Endothelial cell of umbilical vein (primary cell): ENCODE results near the gene GP5. TPM values are rescaled to one million over a fixed set of nuclear protein-coding genes. Genes with fewer than 3 reads are reported as not detected.

ENCODE experiments used
- BruUV-seq: library from RNA; stranded (reverse); fragments of 400-500 nt; replicated peaks from 2 replicates; lab custom pipeline; 2021; lab: Mats Ljungman, UMichigan
- CTCF ChIA-PET: fragments of 300-600, 350-600 bp; sonication (Branson Sonifier 250); formaldehyde crosslinking; loops from one replicate; lab custom pipeline; 2021; ENCODE audit warnings: antibody characterized with exemption, inconsistent platforms; lab: Charles Lee
- POLR2A ChIA-PET: fragments of 300-600, 350-600 bp; sonication (Branson Sonifier 250); formaldehyde crosslinking; loops from one replicate; lab custom pipeline; 2021; ENCODE audit warnings: antibody characterized with exemption, inconsistent platforms; lab: Charles Lee
- DNase-seq: peaks from one replicate; pipeline ENCODE4 v3.0.0-alpha.2; 2011; ENCODE audit warnings: low read depth, low spot score
- FAIRE-seq: peaks from 2 replicates; lab custom pipeline; 2011; peaks lifted over from hg19 to GRCh38; lab: Jason Lieb, UNC
- H2AFZ ChIP-seq: 2 replicates; pipeline ENCODE4 v1.6.0; 2012; ENCODE audit warnings: low read depth, low read length, control low read depth, inconsistent platforms
- H3K27ac ChIP-seq: 2 replicates; pipeline ENCODE4 v1.5.1; 2011; ENCODE audit warnings: low read depth, mild to moderate bottlenecking, control low read depth, low read length, moderate library complexity; ENCODE audit not compliant: insufficient read depth
- H3K27me3 ChIP-seq, 2 experiments: 2 replicates each; pipeline versions ENCODE4 v1.6.0 to v1.6.1; 2011; ENCODE audit warnings: low read length in 2 of 2, mixed read lengths in 1 of 2; ENCODE audit not compliant: control insufficient read depth in 2 of 2, insufficient read depth in 2 of 2
- H3K36me3 ChIP-seq, 2 experiments: 2 replicates in 1 of 2; 3 replicates in 1 of 2; pipeline ENCODE4 v1.5.1; 2011; ENCODE audit warnings: low read length in 2 of 2, mild to moderate bottlenecking in 1 of 2, moderate library complexity in 1 of 2; ENCODE audit not compliant: control insufficient read depth in 2 of 2, insufficient read depth in 2 of 2; ENCODE audit errors: extremely low read depth in 1 of 2
- H3K4me1 ChIP-seq: 3 replicates; pipeline ENCODE4 v1.5.1; 2011; ENCODE audit warnings: mild to moderate bottlenecking, low read length; ENCODE audit not compliant: control insufficient read depth, insufficient read depth; ENCODE audit errors: extremely low read depth
- H3K4me2 ChIP-seq: 2 replicates; pipeline ENCODE4 v1.6.1; 2011; ENCODE audit warnings: low read length, control low read depth, mixed read lengths; ENCODE audit not compliant: insufficient read depth
- H3K4me3 ChIP-seq, 3 experiments: fragments of 200-600 bp in 1 of 3; sonication (generic), shearing (Covaris generic) in 1 of 3; replicated peaks in 1 of 3; 2 replicates each; pipeline ENCODE4 v1.5.1; 2011 to 2016; ENCODE audit warnings: control low read depth in 3 of 3, low read length in 3 of 3, mild to moderate bottlenecking in 2 of 3, inconsistent platforms in 1 of 3, low read depth in 1 of 3, moderate library complexity in 1 of 3; ENCODE audit not compliant: insufficient read depth in 1 of 3
- H3K79me2 ChIP-seq: 2 replicates; pipeline ENCODE4 v1.6.0; 2012; ENCODE audit warnings: low read length, inconsistent platforms; ENCODE audit not compliant: control insufficient read depth, insufficient read depth
- H3K9ac ChIP-seq: replicated peaks from 2 replicates; pipeline ENCODE3; 2011; ENCODE audit warnings: low read length, control low read depth; ENCODE audit not compliant: insufficient read depth; ENCODE audit errors: extremely low read depth
- H3K9me1 ChIP-seq: replicated peaks from 3 replicates; pipeline ENCODE4 v1.6.0; 2011; ENCODE audit warnings: mild to moderate bottlenecking, low read length; ENCODE audit not compliant: control insufficient read depth, insufficient read depth; ENCODE audit errors: extremely low read depth
- H3K9me3 ChIP-seq: replicated peaks from 2 replicates; pipeline ENCODE4 v1.5.1; 2012; ENCODE audit warnings: low read length, inconsistent platforms; ENCODE audit not compliant: control insufficient read depth, insufficient read depth
- H4K20me1 ChIP-seq: replicated peaks from 2 replicates; pipeline ENCODE3; 2011; ENCODE audit warnings: mild to moderate bottlenecking, low read length; ENCODE audit not compliant: control insufficient read depth, insufficient read depth; ENCODE audit errors: extremely low read depth
- EZH2 ChIP-seq: IDR thresholded peaks from 2 replicates; pipeline ENCODE4 v1.6.1; 2012; ENCODE audit warnings: borderline replicate concordance, low read depth, mild to moderate bottlenecking, moderate library complexity, low read length, inconsistent platforms; ENCODE audit not compliant: severe bottlenecking
- FOS ChIP-seq: IDR thresholded peaks from 2 replicates; pipeline ENCODE4 v1.6.1; 2011; ENCODE audit warnings: mild to moderate bottlenecking, low read length, moderate library complexity, borderline replicate concordance; ENCODE audit not compliant: insufficient read depth
- JUN ChIP-seq: IDR thresholded peaks from 2 replicates; pipeline ENCODE4 v1.6.1; 2011; ENCODE audit warnings: borderline replicate concordance, low read depth; ENCODE audit not compliant: insufficient read length, insufficient read depth
- POLR2A ChIP-seq: IDR thresholded peaks from 2 replicates; pipeline ENCODE4 v1.6.1; 2012; ENCODE audit warnings: low read depth, mild to moderate bottlenecking, control low read depth, low read length
- POLR2AphosphoS5 ChIP-seq: IDR thresholded peaks from 2 replicates; pipeline ENCODE4 v1.6.1; 2012; ENCODE audit warnings: low read depth, mild to moderate bottlenecking, control low read depth, low read length, moderate library complexity; ENCODE audit not compliant: insufficient read depth
- dilution Hi-C: fragments of 300-500 bp; cut with MboI; formaldehyde crosslinking; loops from one replicate; pipeline ENCODE4 v1.15.0; 2019; ENCODE audit warnings: low sequenced_read_pairs; ENCODE audit not compliant: extremely low pct_ligation_motif_present
- intact Hi-C: fragments of 100-400 bp; cut with micrococcal nuclease; formaldehyde crosslinking; loops from one replicate; pipeline ENCODE4 v1.10.0; 2022
- polyA plus RNA-seq, 4 experiments: library from polyadenylated mRNA; depleted of rRNA in 3 of 4; stranded (reverse) in 3 of 4; unstranded in 1 of 4; fragments of >200 nt; gene quantifications; 2 replicates each; pipeline versions ENCODE4 v1.2.1 to v1.2.3, GENCODE V29; 2011 to 2012; ENCODE audit warnings: missing spikeins in 1 of 4
- total RNA-seq: library from RNA; stranded (reverse); gene quantifications from 2 replicates; pipeline ENCODE4 v1.2.3, GENCODE V29; 2021
- TF ChIP-seq, protein P1 (sequence below), 2 donors: IDR thresholded peaks; 1 replicate in 1 of 2; 2 replicates in 1 of 2; pipeline ENCODE4 v1.5.1; 2011; ENCODE audit warnings: low read length in 2 of 2, mild to moderate bottlenecking in 2 of 2, moderate library complexity in 2 of 2, control low read depth in 1 of 2, inconsistent platforms in 1 of 2, low read depth in 1 of 2; ENCODE audit not compliant: insufficient read depth in 1 of 2; ENCODE audit errors: extremely low read depth in 1 of 2

The GP5 gene
- total and polyA plus RNA-seq, 2 donors (not counting 3 experiments of a cell fraction or from before 2014, with no cell fraction given): 0.06 to 0.11 TPM

DNA sequence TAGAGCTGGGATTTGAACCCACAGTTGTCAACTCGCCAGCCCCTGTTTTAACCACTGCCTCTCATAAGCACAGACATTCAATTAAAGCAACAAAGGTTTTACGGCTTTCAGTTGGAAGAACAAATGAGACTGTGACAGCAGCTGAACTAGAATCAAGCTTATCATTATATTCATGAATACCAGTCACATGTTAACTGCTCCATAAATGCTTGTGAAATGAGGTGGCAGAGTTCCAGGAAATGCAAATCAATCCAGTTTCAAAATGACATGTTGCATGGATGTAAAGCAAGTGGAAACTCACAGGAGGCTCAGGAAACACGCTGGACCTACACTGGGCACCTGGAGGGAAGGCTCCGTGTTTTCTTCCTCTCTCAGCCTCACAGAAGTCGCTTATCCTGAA, 3.9 kb downstream of the GP5 start:
- DNase-seq: peak; percentile 11
- H3K27me3 ChIP-seq: peaks cover 27 to 65% of the 10 kb centered on the region in 2 experiments
- ChIA-PET CTCF (interaction anchor here (1.0 to 6.6 kb wide), 5 partner anchors 10 to 61 kb away, joined by 3 to 74 read pairs (median 4); no protein-coding TSS in a partner anchor), POLR2A (no interaction called here)
- H3K9me1 ChIP-seq: no peaks in the 10 kb centered on the region
- TF ChIP-seq JUN (no peak), POLR2AphosphoS5 (no peak), POLR2A (no peak), FOS (no peak), EZH2 (no peak)
- TF ChIP-seq, protein P1, sequence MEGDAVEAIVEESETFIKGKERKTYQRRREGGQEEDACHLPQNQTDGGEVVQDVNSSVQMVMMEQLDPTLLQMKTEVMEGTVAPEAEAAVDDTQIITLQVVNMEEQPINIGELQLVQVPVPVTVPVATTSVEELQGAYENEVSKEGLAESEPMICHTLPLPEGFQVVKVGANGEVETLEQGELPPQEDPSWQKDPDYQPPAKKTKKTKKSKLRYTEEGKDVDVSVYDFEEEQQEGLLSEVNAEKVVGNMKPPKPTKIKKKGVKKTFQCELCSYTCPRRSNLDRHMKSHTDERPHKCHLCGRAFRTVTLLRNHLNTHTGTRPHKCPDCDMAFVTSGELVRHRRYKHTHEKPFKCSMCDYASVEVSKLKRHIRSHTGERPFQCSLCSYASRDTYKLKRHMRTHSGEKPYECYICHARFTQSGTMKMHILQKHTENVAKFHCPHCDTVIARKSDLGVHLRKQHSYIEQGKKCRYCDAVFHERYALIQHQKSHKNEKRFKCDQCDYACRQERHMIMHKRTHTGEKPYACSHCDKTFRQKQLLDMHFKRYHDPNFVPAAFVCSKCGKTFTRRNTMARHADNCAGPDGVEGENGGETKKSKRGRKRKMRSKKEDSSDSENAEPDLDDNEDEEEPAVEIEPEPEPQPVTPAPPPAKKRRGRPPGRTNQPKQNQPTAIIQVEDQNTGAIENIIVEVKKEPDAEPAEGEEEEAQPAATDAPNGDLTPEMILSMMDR (IDR thresholded peaks at IDR 0.05; ENCODE audit: extremely low read depth in 1 of 2, insufficient read depth in 1 of 2, low read depth in 1 of 2, low read length in 2 of 2): no peak
- no peaks in the 10 kb centered on the region for H3K36me3 ChIP-seq
- no TSS peak for BruUV-seq
- H3K9me3 ChIP-seq: no peaks in the 10 kb centered on the region
- no peaks in the 10 kb centered on the region for H3K79me2 ChIP-seq
- dilution Hi-C loops (no loop called here), intact Hi-C loops (no loop called here)
- H3K4me1 ChIP-seq: peaks cover 6% of the 10 kb centered on the region
- H2AFZ ChIP-seq: no peak overlapping the region
- no peaks in the 10 kb centered on the region for H4K20me1 ChIP-seq
- H3K4me2 ChIP-seq: no peak overlapping the region
- no peak overlapping the region for H3K27ac ChIP-seq
- H3K9ac ChIP-seq: no peak overlapping the region
- FAIRE-seq: no peak
- no peak overlapping the region for H3K4me3 ChIP-seq
